IPS-20b (cell line): ENCODE results near the gene ATP5ME.
"Not testable (repeated sequence)": the region's sequence is repeated elsewhere in the genome, so short reads cannot be mapped to it uniquely, and the experiment has no call there.

Experiments used
- H3K27ac ChIP-seq: one replicate; pipeline ENCODE4 v1.5.1; 2013; ENCODE audit warnings: low read length
- H3K27me3 ChIP-seq: 2 replicates; pipeline ENCODE4 v1.6.1; 2013; ENCODE audit warnings: mild to moderate bottlenecking, low read length, inconsistent platforms; ENCODE audit not compliant: insufficient read depth
- H3K36me3 ChIP-seq: 2 replicates; pipeline ENCODE4 v1.6.1; 2013; ENCODE audit warnings: low read depth, mild to moderate bottlenecking, inconsistent platforms, low read length, moderate library complexity; ENCODE audit not compliant: insufficient read depth
- H3K4me1 ChIP-seq: 2 replicates; pipeline ENCODE4 v1.6.1; 2013; ENCODE audit warnings: mild to moderate bottlenecking, control low read depth, inconsistent platforms, low read length, moderate library complexity; ENCODE audit not compliant: insufficient read depth
- H3K4me3 ChIP-seq: 2 replicates; pipeline ENCODE4 v1.5.1; 2013; ENCODE audit warnings: mild to moderate bottlenecking, low read length, inconsistent platforms
- H3K9ac ChIP-seq: 2 replicates; pipeline ENCODE4 v1.6.1; 2013; ENCODE audit warnings: low read depth, mild to moderate bottlenecking, inconsistent platforms, low read length, moderate library complexity
- H3K9me3 ChIP-seq: 2 replicates; pipeline ENCODE4 v1.6.1; 2013; ENCODE audit warnings: mild to moderate bottlenecking, low read depth, low read length, inconsistent platforms; ENCODE audit not compliant: insufficient read depth

Gene ATP5ME

GRCh38 chr4:646460-646859 lies 27.6 kb downstream of the ATP5ME start:
- Histone ChIP-seq H3K36me3 (no peaks in the 10 kb centered on the region), H3K27me3 (no peaks in the 10 kb centered on the region), H3K4me3 (no peak overlapping the region), H3K27ac (no peak overlapping the region), H3K9me3 (no peaks in the 10 kb centered on the region; the same call in 1 of the 2 replicates), H3K4me1 (no peaks in the 10 kb centered on the region), H3K9ac (no peak overlapping the region)

- H3K36me3 ChIP-seq, H3K4me3 ChIP-seq, H3K4me1 ChIP-seq, H3K27ac ChIP-seq, H3K9ac ChIP-seq, H3K27me3 ChIP-seq, H3K9me3 ChIP-seq: not testable (repeated sequence)
Measured at GRCh38 chr4:642366-642765, 31.7 kb downstream of the ATP5ME start.

- no peak overlapping the region for H3K27ac ChIP-seq
- no peaks in the 10 kb centered on the region for H3K36me3 ChIP-seq
- no peaks in the 10 kb centered on the region for H3K4me1 ChIP-seq
- H3K9ac ChIP-seq = no peak overlapping the region
- H3K27me3 ChIP-seq = no peaks in the 10 kb centered on the region
- no peak overlapping the region for H3K4me3 ChIP-seq
- no peaks in the 10 kb centered on the region; the same call in 1 of the 2 replicates for H3K9me3 ChIP-seq
Measured at GRCh38 chr4:637536-638280, 36.4 kb downstream of the ATP5ME start.

GRCh38 chr4:636628-637159 lies 37.4 kb downstream of the ATP5ME start:
- Histone ChIP-seq H3K27me3 (no peaks in the 10 kb centered on the region), H3K9ac (no peak overlapping the region), H3K27ac (no peak overlapping the region), H3K4me1 (no peaks in the 10 kb centered on the region), H3K4me3 (no peak overlapping the region), H3K36me3 (no peaks in the 10 kb centered on the region), H3K9me3 (peaks cover 8% of the 10 kb centered on the region)

- Histone ChIP-seq H3K4me3 (no peak overlapping the region), H3K9ac (no peak overlapping the region), H3K27ac (no peak overlapping the region), H3K27me3 (no peaks in the 10 kb centered on the region), H3K9me3 (peaks cover 11% of the 10 kb centered on the region), H3K36me3 (no peaks in the 10 kb centered on the region), H3K4me1 (no peaks in the 10 kb centered on the region)
Measured at GRCh38 chr4:635851-636627, 38.0 kb downstream of the ATP5ME start.

GRCh38 chr4:635066-635835 lies 38.8 kb downstream of the ATP5ME start:
- not testable (repeated sequence) for H3K27ac ChIP-seq, H3K27me3 ChIP-seq, H3K4me3 ChIP-seq, H3K4me1 ChIP-seq, H3K36me3 ChIP-seq, H3K9ac ChIP-seq
- peaks cover 11% of the 10 kb centered on the region for H3K9me3 ChIP-seq

- Histone ChIP-seq H3K4me3 (no peak overlapping the region), H3K27ac (no peak overlapping the region), H3K27me3 (no peaks in the 10 kb centered on the region), H3K9ac (no peak overlapping the region), H3K4me1 (no peaks in the 10 kb centered on the region), H3K36me3 (no peaks in the 10 kb centered on the region), H3K9me3 (peaks cover 11% of the 10 kb centered on the region)
Measured at GRCh38 chr4:634599-634985, 39.5 kb downstream of the ATP5ME start.

GRCh38 chr4:633976-634598 lies 40.0 kb downstream of the ATP5ME start:
- Histone ChIP-seq H3K36me3 (no peaks in the 10 kb centered on the region), H3K9me3 (peaks cover 11% of the 10 kb centered on the region), H3K9ac (no peak overlapping the region), H3K4me3 (no peak overlapping the region), H3K27me3 (no peaks in the 10 kb centered on the region), H3K4me1 (no peaks in the 10 kb centered on the region), H3K27ac (no peak overlapping the region)

- H3K9me3 ChIP-seq = peaks cover 11% of the 10 kb centered on the region
- no peaks in the 10 kb centered on the region for H3K36me3 ChIP-seq
- H3K27me3 ChIP-seq = no peaks in the 10 kb centered on the region
- no peak overlapping the region for H3K4me3 ChIP-seq
- H3K9ac ChIP-seq = no peak overlapping the region
- H3K27ac ChIP-seq = no peak overlapping the region
- H3K4me1 ChIP-seq = no peaks in the 10 kb centered on the region
Measured at GRCh38 chr4:633406-633805, 40.7 kb downstream of the ATP5ME start.

- H3K4me1 ChIP-seq = no peaks in the 10 kb centered on the region
- no peak overlapping the region for H3K9ac ChIP-seq
- H3K36me3 ChIP-seq = no peaks in the 10 kb centered on the region
- no peak overlapping the region for H3K27ac ChIP-seq
- no peaks in the 10 kb centered on the region for H3K27me3 ChIP-seq
- H3K4me3 ChIP-seq = no peak overlapping the region
- H3K9me3 ChIP-seq = peaks cover 11% of the 10 kb centered on the region
Measured at GRCh38 chr4:632926-633325, 41.1 kb downstream of the ATP5ME start.

- no peak overlapping the region for H3K27ac ChIP-seq
- H3K27me3 ChIP-seq = no peaks in the 10 kb centered on the region
- no peak overlapping the region for H3K4me3 ChIP-seq
- no peaks in the 10 kb centered on the region for H3K4me1 ChIP-seq
- no peak overlapping the region for H3K9ac ChIP-seq
- H3K36me3 ChIP-seq = no peaks in the 10 kb centered on the region
- H3K9me3 ChIP-seq = peaks cover 11% of the 10 kb centered on the region
Measured at GRCh38 chr4:632196-632790, 41.8 kb downstream of the ATP5ME start.
